Endodermal cell (in vitro differentiated cells): ENCODE results near the gene TOP2B. TPM values are rescaled to one million over a fixed set of nuclear protein-coding genes. Genes with fewer than 3 reads are reported as not detected.

Experiments
- DNase-seq: peaks from one replicate; pipeline ENCODE4 v3.0.0-alpha.2; 2017
- H3K27ac ChIP-seq: 2 replicates; pipeline ENCODE4 v1.5.1; 2013; ENCODE audit warnings: mild to moderate bottlenecking, low read depth, low read length, moderate library complexity
- H3K27me3 ChIP-seq: 2 replicates; pipeline ENCODE4 v1.6.1; 2013; ENCODE audit warnings: mild to moderate bottlenecking, low read length, moderate library complexity; ENCODE audit not compliant: insufficient read depth, control insufficient read depth, poor library complexity, severe bottlenecking
- H3K36me3 ChIP-seq: 2 replicates; pipeline ENCODE4 v1.7.0; 2013; ENCODE audit warnings: mild to moderate bottlenecking, low read length, moderate library complexity; ENCODE audit not compliant: control insufficient read depth, insufficient read depth
- H3K4me1 ChIP-seq: one replicate; pipeline ENCODE4 v1.7.0; 2013; ENCODE audit warnings: low read length; ENCODE audit not compliant: control insufficient read depth, insufficient read depth
- H3K4me3 ChIP-seq: 2 replicates; pipeline ENCODE4 v1.5.1; 2013; ENCODE audit warnings: mild to moderate bottlenecking, low read length, moderate library complexity
- H3K9ac ChIP-seq: 2 replicates; pipeline ENCODE4 v1.6.1; 2013; ENCODE audit warnings: mild to moderate bottlenecking, low read length, moderate library complexity; ENCODE audit not compliant: poor library complexity, severe bottlenecking; ENCODE audit errors: extremely low read depth
- H3K9me3 ChIP-seq: 2 replicates; pipeline ENCODE4 v1.6.1; 2013; ENCODE audit warnings: mild to moderate bottlenecking, low read length, moderate library complexity; ENCODE audit not compliant: control insufficient read depth
- H3K27ac Mint-ChIP-seq: 2 replicates; pipeline ENCODE4 v1.8.0; 2020; ENCODE audit warnings: mixed read lengths
- H3K27me3 Mint-ChIP-seq: 2 replicates; pipeline ENCODE4 v1.8.0; 2021; ENCODE audit warnings: mild to moderate bottlenecking, mixed read lengths; ENCODE audit not compliant: insufficient read depth
- H3K36me3 Mint-ChIP-seq: 2 replicates; pipeline ENCODE4 v1.8.0; 2020; ENCODE audit warnings: low read depth, mixed read lengths
- H3K4me1 Mint-ChIP-seq: 2 replicates; pipeline ENCODE4 v1.8.0; 2020; ENCODE audit warnings: mixed read lengths
- H3K4me3 Mint-ChIP-seq: 2 replicates; pipeline ENCODE4 v1.8.0; 2020; ENCODE audit warnings: mild to moderate bottlenecking, moderate library complexity, mixed read lengths
- H3K9me3 Mint-ChIP-seq: 2 replicates; pipeline ENCODE4 v1.8.0; 2020; ENCODE audit warnings: mild to moderate bottlenecking, mixed read lengths
- WGBS, 2 experiments: methylation state at CpG; one replicate each; pipeline versions ENCODE4 v1.1.5 to v1.1.7; 2013; ENCODE audit warnings: missing lambda C conversion rate in 2 of 2, mixed read lengths in 1 of 2; ENCODE audit not compliant: insufficient coverage in 1 of 2, insufficient read length in 1 of 2; 5-methylcytosine and 5-hydroxymethylcytosine counted together
- total RNA-seq, 2 donors: library from RNA; stranded (reverse); fragmentation: NEBNext Ultra II Directional in 1 of 2; extraction: Animal tissue kit (Norgen Biotek cat#: 25700) in 1 of 2; gene quantifications; 2 replicates in 1 of 2; 3 replicates in 1 of 2; pipeline ENCODE4 v1.2.1, GENCODE V29; 2021
- TF ChIP-seq, protein P1 (sequence below): fragments of 200-600 bp; sonication (generic); conservative IDR thresholded peaks from 2 replicates; pipeline ENCODE4 v1.5.0; 2021; ENCODE audit warnings: antibody characterized with exemption, mild to moderate bottlenecking

TOP2B gene
- total RNA-seq, 2 donors from 2014 or later = 182 to 209 TPM

DNA sequence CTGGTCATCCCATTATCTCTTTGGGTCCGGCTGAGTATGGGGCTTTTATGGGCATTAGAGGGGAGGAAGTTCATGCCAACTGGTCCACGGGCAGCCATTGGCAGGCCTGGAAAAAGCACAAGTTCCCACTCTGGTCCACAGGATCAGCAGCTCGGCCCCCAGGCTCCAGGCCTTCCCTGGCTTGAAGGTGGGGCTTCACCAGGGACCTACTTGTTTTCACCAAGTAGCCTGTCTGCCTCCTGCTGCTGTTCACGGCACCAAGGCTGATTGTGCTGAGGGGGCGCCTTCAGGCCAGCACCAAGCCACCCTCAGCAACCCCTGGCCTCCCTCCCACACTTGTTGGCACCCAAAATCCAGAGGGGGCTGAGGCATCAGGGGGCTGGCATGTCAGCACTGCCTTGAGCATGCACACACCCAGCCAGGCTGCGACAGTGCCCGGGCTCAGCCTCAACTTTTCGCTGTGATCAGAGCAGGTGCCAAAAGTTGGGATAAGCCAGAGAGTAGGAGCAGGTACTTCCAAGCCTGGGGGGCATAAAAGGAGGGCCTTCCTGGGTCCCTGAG, 9.1 kb upstream of the TOP2B start:
- Histone ChIP-seq H3K9ac (no peak overlapping the region), H3K4me3 (no peak overlapping the region), H3K9me3 (no peaks in the 10 kb centered on the region), H3K4me1 (peaks cover 6% of the 10 kb centered on the region), H3K27me3 (no peaks in the 10 kb centered on the region), H3K36me3 (no peaks in the 10 kb centered on the region), H3K27ac (no peak overlapping the region)
- Mint-ChIP-seq H3K27me3 (no peaks in the 10 kb centered on the region), H3K36me3 (no peaks in the 10 kb centered on the region), H3K9me3 (no peaks in the 10 kb centered on the region), H3K27ac (no peak overlapping the region), H3K4me1 (peaks cover 17% of the 10 kb centered on the region), H3K4me3 (no peak overlapping the region)
- TF ChIP-seq, protein P1, sequence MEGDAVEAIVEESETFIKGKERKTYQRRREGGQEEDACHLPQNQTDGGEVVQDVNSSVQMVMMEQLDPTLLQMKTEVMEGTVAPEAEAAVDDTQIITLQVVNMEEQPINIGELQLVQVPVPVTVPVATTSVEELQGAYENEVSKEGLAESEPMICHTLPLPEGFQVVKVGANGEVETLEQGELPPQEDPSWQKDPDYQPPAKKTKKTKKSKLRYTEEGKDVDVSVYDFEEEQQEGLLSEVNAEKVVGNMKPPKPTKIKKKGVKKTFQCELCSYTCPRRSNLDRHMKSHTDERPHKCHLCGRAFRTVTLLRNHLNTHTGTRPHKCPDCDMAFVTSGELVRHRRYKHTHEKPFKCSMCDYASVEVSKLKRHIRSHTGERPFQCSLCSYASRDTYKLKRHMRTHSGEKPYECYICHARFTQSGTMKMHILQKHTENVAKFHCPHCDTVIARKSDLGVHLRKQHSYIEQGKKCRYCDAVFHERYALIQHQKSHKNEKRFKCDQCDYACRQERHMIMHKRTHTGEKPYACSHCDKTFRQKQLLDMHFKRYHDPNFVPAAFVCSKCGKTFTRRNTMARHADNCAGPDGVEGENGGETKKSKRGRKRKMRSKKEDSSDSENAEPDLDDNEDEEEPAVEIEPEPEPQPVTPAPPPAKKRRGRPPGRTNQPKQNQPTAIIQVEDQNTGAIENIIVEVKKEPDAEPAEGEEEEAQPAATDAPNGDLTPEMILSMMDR = no peak
- 87 to 90% methylated on average over 6 to 8 of the region's 8 CpGs for WGBS, 2 experiments
- no peak for DNase-seq

DNA sequence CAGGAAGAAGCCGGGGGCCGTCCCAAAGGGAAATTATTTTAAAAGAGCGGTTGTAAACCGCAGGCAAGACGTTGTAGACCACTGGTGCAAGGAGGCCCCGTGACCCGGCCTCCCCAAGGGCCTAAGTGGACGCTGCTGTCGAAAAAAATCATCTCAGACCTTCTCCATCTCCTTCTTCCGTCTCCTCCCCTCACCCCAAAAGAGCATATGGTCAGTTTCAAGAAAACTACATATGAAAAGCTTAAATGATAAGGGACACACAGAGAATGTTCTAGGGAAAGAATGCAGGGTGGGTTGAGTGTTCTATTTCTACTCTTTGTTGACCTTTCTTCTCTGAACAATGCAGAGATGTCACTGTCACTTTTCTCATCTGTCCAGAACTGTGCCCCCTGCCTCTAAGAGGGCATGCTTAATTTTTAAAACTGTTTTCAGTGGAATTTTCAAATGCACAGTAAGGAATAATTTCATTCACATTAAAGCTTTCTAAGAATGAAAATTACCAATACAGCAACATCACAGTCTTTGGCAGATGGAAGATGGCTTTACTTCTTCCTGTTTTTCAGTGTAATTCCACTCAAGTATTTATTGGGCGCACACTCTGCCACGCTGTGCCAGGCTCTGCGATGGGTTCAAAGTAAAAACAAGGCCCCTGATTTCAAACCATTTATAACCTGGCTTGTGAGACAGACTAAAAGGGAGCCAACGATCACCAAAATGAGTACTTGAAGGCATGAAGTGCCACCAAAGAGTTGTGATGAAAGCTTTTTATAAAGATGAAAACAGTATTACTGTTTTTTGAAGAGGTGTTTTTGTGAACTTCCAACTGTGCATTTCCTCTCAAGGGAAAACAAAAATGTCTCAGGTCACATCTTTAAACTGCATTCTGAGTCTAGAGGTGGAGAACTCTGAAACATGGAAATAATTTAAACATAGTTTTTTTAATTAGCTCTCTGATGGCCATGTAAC, 891 bp upstream of the TOP2B start:
- Histone ChIP-seq H3K4me1 (peaks cover 10% of the 10 kb centered on the region), H3K27ac (peak overlapping the region; percentile 85), H3K36me3 (no peaks in the 10 kb centered on the region), H3K9ac (peak overlapping the region; percentile 81), H3K4me3 (peak overlapping the region; percentile 94), H3K9me3 (no peaks in the 10 kb centered on the region), H3K27me3 (no peaks in the 10 kb centered on the region)
- WGBS, 2 experiments = 27 to 30% methylated on average over 7 to 13 of the region's 14 CpGs
- Mint-ChIP-seq H3K27me3 (no peaks in the 10 kb centered on the region), H3K36me3 (no peaks in the 10 kb centered on the region), H3K4me3 (peak overlapping the region; percentile 92), H3K4me1 (peaks cover 25% of the 10 kb centered on the region), H3K9me3 (no peaks in the 10 kb centered on the region), H3K27ac (peak overlapping the region; percentile 97)
- no peak for DNase-seq
- TF ChIP-seq, protein P1 = no peak

DNA sequence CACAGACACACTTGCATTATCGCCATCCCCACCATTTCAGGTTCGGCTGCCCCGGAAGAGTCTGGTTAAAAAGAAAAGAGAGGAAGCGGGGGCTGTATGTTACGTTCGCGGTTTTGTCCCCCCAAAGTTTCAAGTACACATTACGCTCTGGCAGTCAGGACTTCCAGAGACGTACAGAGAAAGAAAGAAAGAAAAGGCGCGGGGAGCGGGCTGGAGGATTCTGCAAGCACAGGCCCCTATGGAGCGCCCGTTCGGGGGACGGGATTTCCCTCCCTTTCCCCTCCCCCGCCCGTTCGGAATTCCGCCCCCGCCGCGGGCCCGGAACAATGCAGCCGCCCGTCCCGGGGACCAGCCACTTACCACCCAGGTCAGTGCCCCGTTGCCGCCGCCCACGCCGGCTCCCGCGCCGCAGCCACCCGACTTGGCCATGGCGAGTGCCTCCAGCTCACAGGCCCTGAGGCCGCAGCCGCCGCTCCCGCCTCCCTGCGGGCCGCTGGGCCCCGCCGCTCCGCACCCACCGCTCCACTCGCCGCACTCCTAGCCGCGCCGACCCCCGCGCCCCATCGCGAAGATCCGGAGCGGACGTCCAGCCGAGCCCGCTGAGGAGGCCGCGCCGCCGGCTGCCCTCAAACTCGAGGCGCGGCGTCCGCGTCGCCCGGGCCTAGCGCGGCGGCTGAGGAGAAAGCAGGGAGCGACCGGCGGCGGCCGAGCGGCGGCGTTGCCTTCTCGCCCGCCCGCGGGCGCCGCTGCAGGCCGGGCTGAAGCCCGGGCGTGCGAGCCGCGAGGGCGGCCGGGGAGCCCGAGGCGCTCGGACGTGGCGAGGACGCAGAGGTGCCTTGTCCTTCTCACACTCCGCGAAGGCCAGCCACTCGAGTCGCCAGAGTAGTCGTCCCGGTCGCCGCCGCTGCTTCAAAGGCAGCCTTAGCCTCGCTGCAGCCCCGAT, 567 bp downstream of the TOP2B start:
- no peaks in the 10 kb centered on the region for H3K9me3 ChIP-seq
- H3K4me1 Mint-ChIP-seq = peaks cover 28% of the 10 kb centered on the region
- H3K9ac ChIP-seq = peak overlapping the region; percentile 81
- no peaks in the 10 kb centered on the region for H3K9me3 Mint-ChIP-seq
- peaks cover 11% of the 10 kb centered on the region for H3K4me1 ChIP-seq
- DNase-seq = peak; percentile 87
- peak overlapping the region; percentile 95 for H3K27ac ChIP-seq
- H3K36me3 Mint-ChIP-seq = no peaks in the 10 kb centered on the region
- TF ChIP-seq, protein P1 = no peak
- H3K27me3 Mint-ChIP-seq = no peaks in the 10 kb centered on the region
- peak overlapping the region; percentile 92 for H3K4me3 Mint-ChIP-seq
- peak overlapping the region; percentile 97 for H3K27ac Mint-ChIP-seq
- peak overlapping the region; percentile 94 for H3K4me3 ChIP-seq
- H3K27me3 ChIP-seq = no peaks in the 10 kb centered on the region
- H3K36me3 ChIP-seq = no peaks in the 10 kb centered on the region
- 0% methylated on average over 13 to 114 of the region's 115 CpGs for WGBS, 2 experiments
